HFF-Myc (cell line): ENCODE measurements around the gene SYNGR4.
"Not testable (repeated sequence)": the region's sequence is repeated elsewhere in the genome, so short reads cannot be mapped to it uniquely, and the experiment has no call there.

Experiments used
- DNase-seq: peaks from one replicate; pipeline ENCODE4 v3.0.0-alpha.2; 2011; ENCODE audit warnings: low read depth; ENCODE audit errors: extremely low read depth
- H3K4me3 ChIP-seq: replicated peaks from 2 replicates; pipeline ENCODE4 v1.5.1; 2011; ENCODE audit warnings: low read depth, mild to moderate bottlenecking, control low read depth, low read length
- CTCF ChIP-seq: IDR thresholded peaks from 2 replicates; pipeline ENCODE4 v1.5.1; 2012; ENCODE audit warnings: mild to moderate bottlenecking, low read depth, low read length, control low read depth; ENCODE audit errors: missing control alignments

Gene SYNGR4

GRCh38 chr19:48363810-48364597 is at the start of gene SYNGR4, which contains the start of gene TMEM143:
SYNGR4 (plus strand) TSS chr19:48364367; CDS start chr19:48365843, 1,476 bp downstream.
TMEM143 (minus strand) TSS chr19:48363940; CDS start chr19:48363920, 20 bp downstream.
- H3K4me3 ChIP-seq: peak within 1 kb of the TSS; percentile 79
- TF ChIP-seq CTCF: no peak
- DNase-seq: peak; percentile 97

- no peak for DNase-seq
- TF ChIP-seq CTCF: no peak
- no peak overlapping the region for H3K4me3 ChIP-seq
These were observed 48.5 kb upstream of the SYNGR4 start for GRCh38 chr19:48315712-48316111.

- not testable (repeated sequence) for H3K4me3 ChIP-seq, DNase-seq
These were observed 46.5 kb upstream of the SYNGR4 start for GRCh38 chr19:48317708-48317960.

- H3K4me3 ChIP-seq: no peak overlapping the region
- no peak for TF ChIP-seq CTCF
- DNase-seq: no peak
These were observed 45.7 kb upstream of the SYNGR4 start for GRCh38 chr19:48318286-48318987.

- no peak for DNase-seq
- TF ChIP-seq CTCF: peak; percentile 76
- no peak overlapping the region for H3K4me3 ChIP-seq
These were observed 44.3 kb upstream of the SYNGR4 start for GRCh38 chr19:48319647-48320541.

GRCh38 chr19:48321372-48321621 is 42.9 kb upstream of the SYNGR4 start:
- DNase-seq: peak; percentile 72
- no peak for TF ChIP-seq CTCF
- H3K4me3 ChIP-seq: peak overlapping the region; percentile 47
